Smooth muscle cell of the umbilical artery (primary cell): ENCODE measurements around the gene TCERG1. TPM values are rescaled to one million over a fixed set of nuclear protein-coding genes. Genes with fewer than 3 reads are reported as not detected.

Source experiments
- total RNA-seq: library from RNA; depleted of rRNA; stranded (reverse); fragments of >200 nt; gene quantifications from 2 replicates; pipeline ENCODE4 v1.2.3, GENCODE V29; 2014

TCERG1 gene
- total RNA-seq, result 31.2 and 50.7 TPM in 2 replicates

GRCh38 chr5:146446861-146447733 is at the start of gene TCERG1:
TSS of gene TCERG1 (plus strand) at chr5:146447333. CDS start at chr5:146447350, 17 bp downstream.

DNA sequence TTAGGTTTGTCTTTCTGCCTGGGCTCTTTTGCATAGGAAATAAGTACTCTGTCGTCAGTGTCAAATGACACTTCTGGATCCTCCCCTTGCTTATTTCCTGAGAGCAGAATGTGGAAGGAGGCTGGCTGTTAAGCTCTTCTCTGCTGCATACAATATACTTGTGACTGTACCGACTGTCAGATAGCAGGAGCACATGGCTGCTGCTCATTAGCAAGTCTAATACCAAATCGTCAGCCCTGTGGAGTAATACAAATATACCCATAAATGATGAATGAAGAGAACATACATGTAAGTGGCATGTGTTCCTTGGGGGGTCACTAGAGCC is 69.0 kb downstream of the TCERG1 start, which contains the start of gene GPR151:
Gene GPR151 (minus strand): TSS at position 40 of the 325 bp plus-strand sequence. CDS start 77 bp downstream, outside the sequence.

Other genes with a start within 250 kb of the TCERG1 start
- gene RBM27, start 243.7 kb upstream of the TCERG1 start, total RNA-seq, result 19.6 and 30.5 TPM in 2 replicates
- not detected in 2 replicates for gene POU4F3, start 108.5 kb upstream of the TCERG1 start, total RNA-seq
- gene GPR151, start 68.9 kb downstream of the TCERG1 start, total RNA-seq, result not detected in 2 replicates